Stomach (tissue), 4 donors: Measurements from ENCODE around the gene MAN1A1.

Experiments used
- EP300 ChIP-seq: sonication (generic); formaldehyde crosslinking; IDR thresholded peaks from one replicate; pipeline ENCODE4 v1.6.1; 2017; ENCODE audit warnings: antibody characterized with exemption
- TF ChIP-seq, protein P1 (sequence below), 7 experiments: fragments of 450-650 bp in 4 of 7; fragments of 200-600 bp in 3 of 7; sonication (generic) in 3 of 7; IDR thresholded peaks; one replicate each; pipeline ENCODE4 v1.5.1; 2016 to 2019; ENCODE audit warnings: antibody characterized with exemption in 7 of 7, control low read depth in 2 of 7, mild to moderate bottlenecking in 1 of 7

DNA sequence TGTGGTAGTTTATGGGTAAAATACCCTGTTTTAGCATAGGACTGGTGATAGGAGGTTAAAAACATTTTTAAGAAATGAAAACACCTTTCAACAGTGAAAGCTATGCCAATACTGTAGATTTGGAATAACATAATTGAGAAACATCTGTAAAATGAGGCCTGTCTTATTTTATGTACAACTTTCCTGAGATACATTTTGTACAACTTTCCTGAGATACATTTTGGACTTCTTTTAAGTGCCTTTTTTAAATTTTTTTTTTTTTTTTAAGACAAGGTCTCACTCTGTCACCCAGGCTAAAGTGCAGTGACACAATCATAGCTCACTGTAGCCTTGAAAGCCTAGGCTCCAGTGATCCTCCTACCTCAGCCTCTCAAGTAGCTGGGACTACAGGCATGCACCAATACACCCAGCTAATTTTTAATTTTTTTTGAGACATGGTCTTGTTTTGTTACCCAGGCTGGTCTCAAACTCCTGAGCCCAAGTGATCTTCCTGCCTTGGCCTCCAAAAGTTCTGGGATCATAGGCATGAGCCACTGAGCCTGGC lies 84.6 kb downstream of the MAN1A1 start:
- no peak for TF ChIP-seq EP300
- TF ChIP-seq, protein P1, sequence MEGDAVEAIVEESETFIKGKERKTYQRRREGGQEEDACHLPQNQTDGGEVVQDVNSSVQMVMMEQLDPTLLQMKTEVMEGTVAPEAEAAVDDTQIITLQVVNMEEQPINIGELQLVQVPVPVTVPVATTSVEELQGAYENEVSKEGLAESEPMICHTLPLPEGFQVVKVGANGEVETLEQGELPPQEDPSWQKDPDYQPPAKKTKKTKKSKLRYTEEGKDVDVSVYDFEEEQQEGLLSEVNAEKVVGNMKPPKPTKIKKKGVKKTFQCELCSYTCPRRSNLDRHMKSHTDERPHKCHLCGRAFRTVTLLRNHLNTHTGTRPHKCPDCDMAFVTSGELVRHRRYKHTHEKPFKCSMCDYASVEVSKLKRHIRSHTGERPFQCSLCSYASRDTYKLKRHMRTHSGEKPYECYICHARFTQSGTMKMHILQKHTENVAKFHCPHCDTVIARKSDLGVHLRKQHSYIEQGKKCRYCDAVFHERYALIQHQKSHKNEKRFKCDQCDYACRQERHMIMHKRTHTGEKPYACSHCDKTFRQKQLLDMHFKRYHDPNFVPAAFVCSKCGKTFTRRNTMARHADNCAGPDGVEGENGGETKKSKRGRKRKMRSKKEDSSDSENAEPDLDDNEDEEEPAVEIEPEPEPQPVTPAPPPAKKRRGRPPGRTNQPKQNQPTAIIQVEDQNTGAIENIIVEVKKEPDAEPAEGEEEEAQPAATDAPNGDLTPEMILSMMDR (IDR thresholded peaks at IDR 0.05): no peak
